Stimulated activated CD8-positive, alpha-beta memory T cell treated with anti-CD3 and anti-CD28 coated beads, Interleukin-2, amount 100 ng/mL, for 48 hours (primary cell): ENCODE measurements around the gene PCSK6.
A peak's percentile ranks its signal among the peaks of the same experiment; 100 is the strongest.
"Not testable (repeated sequence)": the region's sequence is repeated elsewhere in the genome, so short reads cannot be mapped to it uniquely, and the experiment has no call there.

ENCODE experiments used
- DNase-seq, 2 donors: peaks; one replicate each; pipeline ENCODE4 v3.0.0-alpha.2; 2020; ENCODE audit warnings: low read depth in 2 of 2

PCSK6 gene

DNA sequence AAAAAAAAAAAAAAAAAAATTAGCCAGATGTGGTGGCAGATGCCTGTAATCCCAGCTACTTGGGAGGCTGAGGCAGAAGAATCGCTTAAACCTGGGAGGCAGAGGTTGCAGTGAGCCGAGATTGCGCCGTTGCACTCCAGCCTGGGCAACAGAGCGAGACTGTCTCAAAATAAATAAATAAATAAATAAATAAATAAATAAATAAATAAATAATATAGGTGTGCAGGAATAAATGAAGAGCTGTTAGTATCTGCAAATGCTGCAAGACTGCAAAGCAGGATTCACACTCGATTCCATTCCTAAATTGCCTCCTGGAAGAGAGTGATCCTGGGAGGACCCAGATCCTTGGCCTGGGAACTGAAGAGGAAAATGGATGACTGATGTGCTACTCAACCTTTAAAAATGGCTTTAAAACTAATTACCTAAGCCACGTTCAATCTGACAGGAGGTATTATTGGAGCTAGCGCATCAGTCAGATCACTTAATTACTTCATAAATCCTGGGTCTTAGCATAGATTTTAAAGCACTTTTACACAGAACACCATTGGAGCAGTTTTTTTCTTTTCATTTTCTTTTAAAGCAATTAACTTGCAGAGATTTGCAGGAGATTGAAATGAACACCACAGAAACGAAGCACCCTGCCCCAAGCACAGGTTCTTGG is 132.9 kb downstream of the PCSK6 start:
- not testable (repeated sequence) for DNase-seq

DNA sequence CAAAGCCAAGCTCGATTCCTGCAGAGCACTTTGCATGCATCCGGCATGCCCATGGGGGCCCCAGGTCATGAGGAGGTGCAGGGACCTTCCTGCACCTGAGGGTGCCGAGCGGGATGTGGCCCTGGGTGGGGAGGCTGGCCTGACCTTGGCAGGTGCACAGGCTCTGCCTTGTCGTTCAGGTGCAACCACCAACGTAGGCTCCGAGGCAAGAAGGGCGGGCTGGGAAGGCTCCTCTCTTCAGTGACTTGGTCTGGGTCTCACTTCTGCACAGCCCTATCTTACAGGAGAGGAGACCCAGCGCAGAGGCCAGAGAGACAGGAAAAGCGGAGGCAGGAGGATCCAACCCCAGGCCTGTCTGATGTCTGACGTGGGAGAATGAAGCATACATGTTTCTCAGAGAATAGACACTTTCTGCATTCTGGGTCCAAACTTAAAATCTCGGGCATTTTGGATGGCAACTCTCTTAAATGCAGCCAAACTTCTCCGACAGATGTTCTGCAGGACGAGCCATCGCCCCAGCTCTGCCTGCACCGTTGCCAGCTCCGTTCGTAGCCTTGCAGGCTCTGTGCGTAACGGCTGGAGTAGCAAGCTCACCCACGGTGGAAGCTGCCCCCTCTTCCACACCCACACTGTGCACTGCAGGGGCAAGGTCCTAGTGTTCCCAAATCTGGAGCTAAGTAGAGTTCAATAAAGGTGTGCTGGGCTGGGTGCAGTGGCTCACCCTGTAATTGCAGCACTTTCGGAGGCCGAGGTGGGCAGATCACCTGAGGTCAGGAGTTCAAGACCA is 133.6 kb downstream of the PCSK6 start:
- DNase-seq = no peak

DNA sequence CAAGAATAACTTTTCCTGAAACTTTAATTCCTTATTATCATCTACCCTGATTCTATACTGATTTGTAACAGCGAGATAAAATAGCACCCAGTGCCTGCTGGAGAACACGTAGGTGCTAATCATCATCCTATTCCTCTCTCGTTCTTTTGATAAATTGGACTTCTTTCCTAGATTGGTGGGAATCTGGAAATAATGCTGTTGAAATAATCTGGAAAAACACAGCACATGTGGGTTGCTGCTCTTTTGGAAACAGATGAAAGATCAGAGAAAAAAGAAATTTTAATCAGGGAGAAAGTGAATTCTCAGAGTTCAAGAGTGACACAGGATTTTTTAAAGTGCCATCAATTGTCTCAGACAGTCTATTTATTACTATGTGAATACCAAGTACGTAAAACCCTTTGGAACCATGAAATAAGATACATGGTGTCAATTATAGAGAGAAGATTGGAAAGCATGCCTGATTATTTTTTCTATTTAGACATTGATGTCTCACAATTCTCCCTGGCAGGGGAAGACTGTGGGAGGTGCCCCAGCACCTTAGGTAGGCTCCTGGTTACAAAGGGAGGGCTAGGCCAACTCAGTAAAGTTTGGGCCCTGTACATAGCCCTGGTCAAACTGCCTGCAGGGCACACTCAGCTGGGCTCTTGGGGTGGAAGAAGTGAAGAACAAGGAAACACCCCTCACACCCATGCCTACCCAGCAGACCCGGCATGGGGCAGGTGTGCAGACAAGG is 134.4 kb downstream of the PCSK6 start:
- no peak for DNase-seq

DNA sequence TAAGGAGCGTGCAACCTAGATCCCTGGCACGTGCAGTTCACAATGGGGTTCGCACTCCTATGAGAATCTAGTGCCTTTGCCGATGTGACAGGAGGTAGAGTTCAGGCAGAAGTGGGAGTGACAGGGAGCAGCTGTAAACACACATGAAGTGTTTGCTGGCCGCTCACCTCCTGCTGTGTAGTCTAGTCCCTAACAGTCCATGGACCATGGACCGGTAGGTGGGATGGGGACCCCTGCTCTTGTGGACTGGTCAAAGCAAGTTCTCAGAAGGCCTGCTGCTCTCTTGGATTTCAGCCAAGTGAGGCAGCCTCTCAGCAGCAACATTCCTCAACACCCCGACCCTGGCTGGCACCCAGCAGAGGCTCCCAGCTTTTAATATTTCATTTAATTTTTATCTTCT is 136.3 kb downstream of the PCSK6 start:
- no peak for DNase-seq

DNA sequence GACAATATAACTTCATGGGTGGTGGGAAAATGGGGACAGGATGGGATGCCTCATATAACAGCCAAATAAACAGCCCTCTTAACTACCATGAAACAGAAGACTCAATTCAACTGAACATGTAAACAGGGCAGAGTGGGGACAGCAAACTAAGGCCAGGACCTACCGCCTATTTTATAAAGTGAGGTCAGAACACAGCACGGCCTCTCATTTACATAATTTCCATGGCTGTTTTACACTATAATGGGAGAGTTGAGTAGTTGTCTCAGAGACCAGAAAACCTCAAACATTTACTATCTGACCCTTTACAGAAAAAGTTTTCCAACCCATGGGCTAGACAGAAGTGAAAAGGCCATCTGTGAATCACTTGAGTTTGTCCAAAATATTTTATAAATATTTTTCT is 137.8 kb downstream of the PCSK6 start:
- no peak for DNase-seq

DNA sequence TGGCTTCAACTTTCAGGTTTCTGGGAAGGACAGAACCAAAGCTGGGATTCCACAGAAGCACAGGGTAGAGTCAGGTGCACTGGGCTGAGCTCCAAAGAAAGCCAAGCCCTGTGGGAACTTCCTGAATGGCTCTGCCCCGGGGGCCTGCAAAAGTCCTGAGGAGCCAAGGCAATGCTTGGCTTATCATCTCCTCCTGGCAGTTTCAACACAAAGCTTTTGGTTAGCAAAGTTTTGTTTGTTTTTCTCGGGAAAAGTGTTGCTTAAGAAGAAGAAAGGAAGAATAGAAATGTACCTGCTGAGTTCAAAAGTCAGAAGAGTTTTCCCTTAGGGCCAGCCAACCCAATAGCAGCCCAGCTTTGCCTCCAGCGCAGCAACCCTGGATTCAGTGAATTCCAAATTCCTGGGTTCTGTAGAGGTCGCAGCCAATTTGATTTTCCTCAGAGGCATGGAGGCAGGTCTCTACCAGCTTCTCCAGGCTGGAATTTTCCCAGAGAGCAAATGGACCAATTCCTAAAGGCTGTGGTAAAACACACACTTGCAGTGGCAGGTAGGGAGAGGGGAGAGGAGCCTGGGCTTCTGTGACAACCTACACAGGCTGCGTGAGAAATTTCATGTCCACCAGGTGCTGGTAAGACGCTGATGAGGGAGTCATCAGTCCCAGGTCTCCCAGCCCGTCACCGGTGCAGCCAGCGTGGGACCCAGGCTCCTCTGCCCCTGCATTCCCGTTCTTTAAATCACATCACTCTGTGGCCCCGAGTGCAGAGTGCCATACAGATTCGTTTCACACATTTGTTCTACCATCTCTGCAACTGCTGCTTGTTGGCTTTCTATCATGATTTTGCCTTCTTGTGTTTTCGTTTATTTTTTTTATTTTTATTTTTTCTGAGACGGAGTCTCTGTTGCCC is 140.2 kb downstream of the PCSK6 start:
- DNase-seq = no peak

DNA sequence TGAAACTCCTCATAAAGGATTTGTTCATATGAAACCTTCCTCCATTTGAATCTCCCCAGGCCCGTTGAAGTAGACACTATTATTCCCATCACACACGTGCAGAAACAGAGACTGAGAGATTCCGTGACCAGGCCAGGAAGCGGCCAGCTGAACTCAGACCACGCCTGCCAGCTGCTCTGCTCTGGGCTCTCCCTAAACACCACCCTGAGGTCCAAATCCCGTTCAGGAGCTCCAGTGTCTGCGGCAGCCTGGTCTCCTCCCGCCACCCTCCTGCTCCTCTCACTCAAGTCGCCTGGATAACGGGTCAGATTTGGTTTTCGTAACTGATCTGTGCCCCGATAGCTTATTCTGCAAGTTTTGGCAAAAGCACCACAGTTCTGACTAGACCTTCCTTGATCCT is 140.9 kb downstream of the PCSK6 start:
- DNase-seq = no peak

DNA sequence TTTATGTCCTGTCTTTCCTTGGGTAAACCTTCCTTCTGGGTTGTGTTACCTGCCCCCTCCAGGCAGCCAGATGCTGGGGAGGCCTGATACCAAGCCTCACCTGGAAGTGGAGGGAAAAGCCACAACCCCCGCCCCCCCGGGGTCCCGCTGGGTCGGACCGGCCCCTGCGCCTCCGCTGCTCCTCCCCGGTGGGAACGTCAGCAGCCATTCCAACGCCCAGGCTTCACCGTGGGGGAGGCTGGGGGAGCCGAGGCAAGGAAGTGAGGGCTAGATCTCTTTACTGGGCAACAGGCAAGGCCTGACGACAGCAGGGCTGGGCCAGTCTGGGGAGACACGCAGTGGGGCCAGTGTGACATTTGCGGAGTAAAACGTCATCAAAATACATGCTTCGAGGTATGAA is 141.5 kb downstream of the PCSK6 start:
- no peak for DNase-seq

DNA sequence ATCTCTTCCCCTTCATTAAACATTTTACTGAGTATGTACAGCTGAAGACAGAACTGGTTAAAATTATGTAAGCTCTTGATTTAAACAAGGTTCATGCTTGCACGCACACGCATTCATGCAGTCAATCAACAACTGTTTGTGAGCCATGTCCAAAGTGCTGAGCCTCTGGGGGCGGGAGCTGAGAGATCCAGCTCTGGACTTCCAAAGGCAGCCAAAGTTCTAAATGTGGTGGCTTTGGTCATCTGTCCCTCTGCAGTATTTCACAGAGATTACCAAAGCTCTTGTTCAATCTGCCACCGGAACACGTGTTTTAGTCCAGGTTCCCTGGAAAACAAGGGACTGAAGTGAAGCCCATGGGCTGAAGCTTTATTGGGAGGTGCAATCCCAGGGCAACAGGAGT is 142.1 kb downstream of the PCSK6 start:
- no peak for DNase-seq

DNA sequence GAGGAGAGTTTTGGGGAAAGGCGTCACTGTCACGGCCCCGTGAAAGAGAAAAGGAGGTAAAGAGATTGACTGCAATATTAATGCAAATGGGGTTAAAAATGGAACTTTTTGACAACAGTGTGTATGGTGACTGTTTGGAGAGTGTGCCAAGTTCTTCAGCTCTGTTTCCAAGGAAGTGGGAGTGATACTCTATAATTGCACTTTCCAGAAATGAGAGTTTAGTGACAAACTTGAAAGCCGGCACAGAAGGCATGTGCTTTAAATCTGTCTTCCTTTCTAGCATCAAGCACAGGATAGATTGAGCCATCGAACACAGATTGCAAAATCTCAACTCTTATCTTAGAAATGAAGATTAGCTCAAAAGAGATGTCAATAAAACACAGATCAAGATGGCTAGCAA is 142.6 kb downstream of the PCSK6 start:
- no peak for DNase-seq

DNA sequence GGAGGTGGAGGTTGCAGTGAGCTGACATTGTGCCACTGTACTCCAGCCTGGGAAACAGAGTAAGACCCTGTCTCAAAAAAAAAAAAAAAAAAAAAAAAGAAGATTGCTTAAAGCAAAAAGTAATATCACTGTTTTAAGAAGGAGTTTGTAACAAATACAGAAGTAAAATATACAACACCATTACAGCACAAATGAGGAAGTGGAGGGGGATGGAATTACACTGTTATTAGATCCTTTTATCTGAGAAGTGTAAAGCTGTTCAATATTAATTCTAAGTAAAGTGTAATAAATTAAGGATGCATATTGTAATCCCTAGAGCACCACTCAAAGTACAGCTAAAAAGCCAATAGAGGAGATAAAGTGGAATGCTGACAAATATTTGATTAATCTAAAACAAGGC is 147.5 kb downstream of the PCSK6 start:
- no peak for DNase-seq

DNA sequence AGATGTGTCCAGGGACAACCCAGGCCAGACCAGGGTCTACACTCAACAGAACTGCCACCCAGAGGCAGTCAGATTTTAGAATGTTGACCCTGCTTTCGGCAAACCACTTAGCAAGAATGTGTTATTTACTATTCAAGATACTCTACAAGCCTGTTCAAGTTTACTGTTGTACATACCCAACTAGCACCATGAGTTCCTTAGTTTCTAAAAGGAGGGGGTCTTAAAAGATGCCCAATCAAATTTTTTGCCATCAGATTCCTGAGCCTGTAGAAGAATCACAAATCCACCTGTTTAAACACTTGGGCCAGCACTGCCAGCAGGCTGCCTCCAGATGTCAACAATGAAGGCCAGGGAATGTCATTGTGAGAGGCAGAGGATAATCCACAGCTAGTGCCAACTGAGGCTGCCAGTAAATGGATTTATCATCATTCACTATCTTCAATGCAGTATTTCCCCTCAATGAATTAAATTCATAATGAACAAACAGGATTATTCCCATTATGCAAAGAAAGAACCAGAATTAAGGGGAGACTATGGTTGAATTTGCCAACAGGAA is 150.9 kb downstream of the PCSK6 start:
- no peak for DNase-seq

DNA sequence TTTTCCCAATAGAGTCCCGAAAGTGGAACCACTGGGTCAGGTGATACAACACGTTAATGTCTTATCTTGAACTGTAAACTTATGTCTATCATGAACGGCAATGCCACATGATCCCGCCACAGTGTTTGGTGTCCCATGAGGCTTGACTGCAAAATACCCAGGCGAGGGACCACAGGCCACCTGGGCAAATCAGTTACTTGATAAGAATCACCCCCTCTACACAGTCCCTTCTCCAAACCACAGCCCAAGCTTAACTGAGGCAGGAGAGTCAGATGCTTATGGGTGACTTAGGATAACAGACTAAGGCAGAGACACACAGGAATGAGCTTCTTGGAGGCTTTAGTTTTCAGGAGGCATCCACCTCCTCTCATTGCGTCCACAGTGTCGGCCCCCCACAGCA is 151.5 kb downstream of the PCSK6 start:
- DNase-seq = no peak

DNA sequence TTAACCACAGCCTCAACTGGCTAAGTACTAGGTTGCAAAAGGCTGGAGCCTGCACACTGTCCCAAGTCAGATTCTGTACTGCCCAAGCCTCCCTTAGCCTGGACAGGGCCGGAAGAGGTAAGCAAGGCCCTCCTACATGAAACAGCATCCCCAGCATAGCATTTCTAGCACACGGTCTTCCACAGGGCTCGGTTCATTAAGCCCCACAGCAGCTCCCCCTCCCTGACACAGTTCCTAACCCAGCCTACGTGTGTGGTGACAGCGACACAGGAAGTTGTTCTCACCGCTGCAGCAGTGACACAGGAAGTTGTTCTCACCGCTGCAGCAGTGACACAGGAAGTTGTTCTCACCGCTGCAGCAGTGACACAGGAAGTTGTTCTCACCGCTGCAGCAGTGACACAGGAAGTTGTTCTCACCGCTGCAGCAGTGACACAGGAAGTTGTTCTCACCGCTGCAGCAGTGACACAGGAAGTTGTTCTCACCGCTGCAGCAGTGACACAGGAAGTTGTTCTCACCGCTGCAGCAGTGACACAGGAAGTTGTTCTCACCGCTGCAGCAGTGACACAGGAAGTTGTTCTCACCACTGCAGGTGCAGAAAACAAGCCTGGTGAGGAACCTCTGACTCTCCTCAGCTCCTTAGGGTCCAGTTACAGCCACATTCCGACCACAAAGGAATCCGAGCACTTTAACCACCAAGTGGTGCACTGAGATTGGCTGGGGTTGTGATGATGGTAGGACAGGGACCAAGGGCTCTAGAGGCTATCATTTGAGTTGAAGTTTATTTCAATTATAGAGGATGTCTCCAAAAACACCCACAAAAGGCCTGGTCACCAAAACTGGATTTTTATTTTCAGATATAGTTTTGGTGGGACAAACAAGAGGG is 155.4 kb downstream of the PCSK6 start:
- peak in 1 of 2 donors; percentile 28 for DNase-seq

DNA sequence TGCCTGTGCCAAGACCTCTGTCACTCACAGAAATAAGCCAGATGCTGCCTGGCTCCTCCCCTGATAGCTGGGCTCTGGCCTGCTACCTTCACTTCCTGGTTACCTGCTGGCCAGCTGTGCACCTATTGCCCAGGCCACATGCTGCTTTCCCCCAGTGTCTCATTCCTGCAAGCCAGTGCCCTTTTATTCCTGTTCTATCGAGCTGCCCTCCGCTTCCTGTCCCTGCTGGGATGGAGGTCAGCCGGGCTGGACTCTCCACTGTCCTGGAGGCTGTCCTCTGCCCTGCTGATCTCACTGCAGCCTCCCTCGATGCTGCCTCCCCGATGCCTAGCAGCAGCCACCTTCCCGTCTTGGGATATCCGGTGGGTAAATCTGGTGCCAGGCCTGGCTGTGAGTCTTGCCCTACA is 157.4 kb downstream of the PCSK6 start:
- no peak for DNase-seq

DNA sequence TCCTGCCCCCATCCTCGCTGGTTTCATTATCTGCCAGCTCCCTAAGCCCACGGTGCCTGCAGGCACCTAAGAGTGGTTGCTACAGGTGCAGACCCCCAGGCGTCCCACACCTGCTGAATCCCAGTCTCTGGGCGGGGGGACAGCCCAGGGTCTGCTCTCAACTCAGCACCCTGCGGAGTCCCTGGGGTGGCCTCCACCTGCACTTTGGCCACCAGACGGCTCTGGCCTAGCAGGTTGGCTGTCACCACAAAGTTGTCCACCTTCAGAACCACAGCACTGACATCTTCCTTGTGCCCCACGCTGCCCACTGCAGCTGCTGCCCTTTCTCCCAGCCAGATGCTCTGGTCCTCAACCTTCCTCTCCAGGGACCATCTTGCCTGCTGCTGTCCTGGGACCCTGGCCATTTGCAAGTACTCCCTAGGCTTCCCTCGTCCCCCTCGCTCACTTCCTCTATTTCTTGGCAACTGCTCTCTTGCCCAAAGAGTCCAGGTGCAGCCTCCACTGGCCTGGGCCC is 159.6 kb downstream of the PCSK6 start:
- DNase-seq = no peak

DNA sequence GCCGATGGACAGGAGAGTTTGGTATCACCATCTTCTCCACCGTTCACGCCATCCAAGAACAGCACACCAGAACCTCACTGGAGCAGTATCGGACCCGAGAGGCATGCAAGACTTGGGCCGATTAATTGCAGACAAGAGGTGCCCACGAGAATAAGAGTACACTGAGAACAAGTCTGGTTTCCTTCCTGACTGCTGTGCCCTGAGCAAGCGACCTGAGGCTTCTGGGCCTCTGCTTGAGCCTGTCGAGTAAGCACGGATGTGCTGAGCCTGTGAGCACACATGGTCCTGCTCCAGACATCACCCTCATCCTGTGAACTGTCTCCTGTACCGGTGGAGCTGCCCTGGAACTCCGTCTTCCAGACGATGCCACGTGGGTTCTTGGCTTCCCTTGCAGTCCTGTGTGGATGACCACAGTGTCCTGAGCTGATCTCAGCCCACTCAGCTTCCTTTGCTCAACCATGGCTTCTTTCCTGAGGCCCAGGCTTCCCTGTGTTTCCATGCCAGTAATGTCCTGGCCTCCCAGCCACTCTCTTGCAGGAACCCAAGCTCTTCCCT is 160.1 kb downstream of the PCSK6 start:
- DNase-seq = no peak

DNA sequence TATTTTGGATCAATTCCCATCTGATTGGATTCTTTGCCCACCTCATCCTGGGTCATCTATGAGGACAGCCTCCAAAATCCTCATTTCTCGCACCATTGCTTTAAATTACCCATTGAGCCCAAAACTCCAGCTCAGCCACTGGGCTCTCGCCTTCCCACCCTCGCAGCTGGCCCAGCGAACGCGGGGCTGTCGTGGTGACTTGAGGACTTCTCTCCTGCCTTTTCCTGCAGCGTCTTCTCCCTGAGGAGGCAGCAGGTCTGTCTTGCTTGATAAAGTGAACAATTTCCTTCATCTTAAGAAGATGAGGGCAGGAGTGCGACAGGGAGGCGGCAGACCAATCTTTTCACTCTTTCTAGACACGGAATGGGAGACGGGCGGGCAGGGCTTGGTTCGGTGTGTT is 161.5 kb downstream of the PCSK6 start:
- no peak for DNase-seq

DNA sequence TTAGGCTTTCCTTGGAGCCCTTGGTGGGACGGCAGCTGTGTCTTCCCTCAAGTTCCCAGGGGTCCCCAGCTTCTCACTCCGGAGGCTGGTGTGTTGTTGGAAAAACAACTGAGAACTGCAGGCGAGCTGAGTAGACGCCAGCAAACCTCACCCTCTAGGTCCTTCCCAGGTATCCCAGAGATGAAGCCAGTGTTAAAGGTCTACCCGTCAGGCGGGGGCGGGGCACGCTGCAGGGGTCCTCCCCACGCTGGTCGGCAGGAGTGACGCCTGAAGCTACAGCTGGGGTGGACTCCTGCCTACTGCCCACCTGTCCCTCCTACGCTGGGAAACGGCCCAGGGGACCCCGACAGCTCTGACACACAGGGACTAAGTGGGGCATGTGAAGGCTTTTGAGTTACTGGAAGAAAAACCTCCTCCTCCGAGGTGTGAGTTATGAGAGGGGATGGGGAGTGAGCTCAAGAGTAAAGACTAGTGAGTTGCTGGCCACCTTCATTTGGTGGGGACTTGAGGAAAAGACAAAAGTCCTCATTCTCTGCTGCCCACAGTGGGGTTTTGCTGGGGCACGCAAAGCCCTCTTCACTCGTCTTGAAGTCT is 162.3 kb downstream of the PCSK6 start:
- no peak for DNase-seq
